Measurements from ENCODE around the gene SLX4IP.

Gene SLX4IP

GRCh38 chr20:10595266-10595665 lies 160.2 kb downstream of the SLX4IP start:
- no peak for TF ChIP-seq CTCF (IDR thresholded peaks at IDR 0.05; ENCODE audit: low read depth, low read length, missing control alignments)
- DNase-seq (ENCODE audit: extremely low read depth, low read depth) = no peak
- no peak overlapping the region for H3K4me3 ChIP-seq (replicated peaks; ENCODE audit: low read depth, low read length)

GRCh38 chr20:10595985-10596384 lies 160.9 kb downstream of the SLX4IP start:
- DNase-seq (ENCODE audit: extremely low read depth, low read depth) = no peak
- TF ChIP-seq CTCF (IDR thresholded peaks at IDR 0.05; ENCODE audit: low read depth, low read length, missing control alignments) = no peak
- H3K4me3 ChIP-seq (replicated peaks; ENCODE audit: low read depth, low read length) = no peak overlapping the region

GRCh38 chr20:10596710-10597121 lies 161.6 kb downstream of the SLX4IP start:
- DNase-seq (ENCODE audit: extremely low read depth, low read depth) = no peak
- TF ChIP-seq CTCF (IDR thresholded peaks at IDR 0.05; ENCODE audit: low read depth, low read length, missing control alignments) = no peak
- no peak overlapping the region for H3K4me3 ChIP-seq (replicated peaks; ENCODE audit: low read depth, low read length)

- TF ChIP-seq CTCF (IDR thresholded peaks at IDR 0.05; ENCODE audit: low read depth, low read length, missing control alignments) = no peak
- no peak overlapping the region for H3K4me3 ChIP-seq (replicated peaks; ENCODE audit: low read depth, low read length)
- DNase-seq (ENCODE audit: extremely low read depth, low read depth) = no peak
Measured at GRCh38 chr20:10597637-10598036, 162.5 kb downstream of the SLX4IP start.

- no peak for TF ChIP-seq CTCF (IDR thresholded peaks at IDR 0.05; ENCODE audit: low read depth, low read length, missing control alignments)
- DNase-seq (ENCODE audit: extremely low read depth, low read depth) = no peak
- no peak overlapping the region for H3K4me3 ChIP-seq (replicated peaks; ENCODE audit: low read depth, low read length)
Measured at GRCh38 chr20:10602221-10602871, 167.2 kb downstream of the SLX4IP start.

- TF ChIP-seq CTCF (IDR thresholded peaks at IDR 0.05; ENCODE audit: low read depth, low read length, missing control alignments) = no peak
- DNase-seq (ENCODE audit: extremely low read depth, low read depth) = no peak
- no peak overlapping the region for H3K4me3 ChIP-seq (replicated peaks; ENCODE audit: low read depth, low read length)
Measured at GRCh38 chr20:10603378-10603777, 168.3 kb downstream of the SLX4IP start.
